ENCODE measurements around the gene TAAR2. TPM values are rescaled to one million over a fixed set of nuclear protein-coding genes. Genes with fewer than 3 reads are reported as not detected.

The TAAR2 gene
- total RNA-seq, 1 experiment from 2014 or later, result not detected

DNA sequence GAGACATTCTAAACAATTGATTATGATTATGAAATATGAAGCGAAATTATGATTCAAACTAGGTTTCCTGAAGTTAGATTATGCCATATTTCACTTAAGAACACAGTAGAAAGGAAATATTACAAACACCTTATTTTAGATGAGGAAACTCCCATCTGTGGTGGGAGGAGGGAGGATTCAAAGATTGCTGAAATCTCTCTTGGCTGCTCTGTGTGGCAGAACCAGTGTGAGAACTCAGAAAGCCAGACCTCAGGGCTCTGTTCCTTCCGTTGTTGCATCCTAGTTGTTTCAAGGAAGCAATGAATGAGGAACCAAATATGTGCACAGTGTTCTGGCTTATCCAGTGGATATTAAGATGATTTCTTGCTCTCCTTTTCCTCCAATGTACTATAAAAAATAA is 36.7 kb downstream of the TAAR2 start:
- no peaks in the 10 kb centered on the region for H3K9me3 ChIP-seq (ENCODE audit: control insufficient read depth in 1 of 2, insufficient read depth in 1 of 2, low read depth in 1 of 2, low read length in 2 of 2)
- ChIA-PET RAD21 (ENCODE audit: low non-redundant PET in 1 of 2, low total read pairs in 2 of 2, uncharacterized antibody in 2 of 2, unreplicated experiment in 2 of 2) (no interaction called here), CTCF (no interaction called here), POLR2A (no interaction called here)
- H3K27ac ChIP-seq (ENCODE audit: low read depth, low read length), result no peak overlapping the region
- no peak for ATAC-seq
- no peaks in the 10 kb centered on the region for H4K20me1 ChIP-seq (ENCODE audit: insufficient read depth)
- H3K9me2 ChIP-seq (ENCODE audit: insufficient read depth), result no peaks in the 10 kb centered on the region
- H3K4me1 ChIP-seq (ENCODE audit: control insufficient read depth in 1 of 2, insufficient read depth in 2 of 2, low read length in 2 of 2), result no peaks in the 10 kb centered on the region
- no TSS peak for BruUV-seq (replicated peaks)
- intact Hi-C loops (cut with micrococcal nuclease), result no loop called here
- TF ChIP-seq EZH2phosphoT487 (IDR thresholded peaks at IDR 0.05; ENCODE audit: borderline replicate concordance), result no peak
- no peak for TF ChIP-seq RAD21 (IDR thresholded peaks at IDR 0.05; ENCODE audit: low read depth)
- no peak for TF ChIP-seq EZH2 (IDR thresholded peaks at IDR 0.05)
- no peak for TF ChIP-seq TCF7L2 (IDR thresholded peaks at IDR 0.05; ENCODE audit: borderline replicate concordance, extremely low read depth, insufficient read depth, insufficient read length)
- no peak for TF ChIP-seq JUND (IDR thresholded peaks at IDR 0.05)
- TF ChIP-seq POLR2AphosphoS5 (IDR thresholded peaks at IDR 0.05; ENCODE audit: low read depth, low read length), result no peak
- TF ChIP-seq CBX3 (IDR thresholded peaks at IDR 0.05; ENCODE audit: low read depth), result no peak
- no peak for TF ChIP-seq ZFX (IDR thresholded peaks at IDR 0.05)
- TF ChIP-seq, protein P1, sequence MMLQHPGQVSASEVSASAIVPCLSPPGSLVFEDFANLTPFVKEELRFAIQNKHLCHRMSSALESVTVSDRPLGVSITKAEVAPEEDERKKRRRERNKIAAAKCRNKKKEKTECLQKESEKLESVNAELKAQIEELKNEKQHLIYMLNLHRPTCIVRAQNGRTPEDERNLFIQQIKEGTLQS (IDR thresholded peaks at IDR 0.05), result no peak
- no peak for TF ChIP-seq POLR2A (IDR thresholded peaks at IDR 0.05; ENCODE audit: borderline replicate concordance, extremely low read depth, insufficient read depth, insufficient read length)
- no peak for TF ChIP-seq CEBPB (IDR thresholded peaks at IDR 0.05; ENCODE audit: low read depth)
- TF ChIP-seq ELF1 (IDR thresholded peaks at IDR 0.05; ENCODE audit: borderline replicate concordance, low read depth), result no peak
- no peak for TF ChIP-seq EGR1 (IDR thresholded peaks at IDR 0.05; ENCODE audit: low read depth)
- TF ChIP-seq, protein P2, sequence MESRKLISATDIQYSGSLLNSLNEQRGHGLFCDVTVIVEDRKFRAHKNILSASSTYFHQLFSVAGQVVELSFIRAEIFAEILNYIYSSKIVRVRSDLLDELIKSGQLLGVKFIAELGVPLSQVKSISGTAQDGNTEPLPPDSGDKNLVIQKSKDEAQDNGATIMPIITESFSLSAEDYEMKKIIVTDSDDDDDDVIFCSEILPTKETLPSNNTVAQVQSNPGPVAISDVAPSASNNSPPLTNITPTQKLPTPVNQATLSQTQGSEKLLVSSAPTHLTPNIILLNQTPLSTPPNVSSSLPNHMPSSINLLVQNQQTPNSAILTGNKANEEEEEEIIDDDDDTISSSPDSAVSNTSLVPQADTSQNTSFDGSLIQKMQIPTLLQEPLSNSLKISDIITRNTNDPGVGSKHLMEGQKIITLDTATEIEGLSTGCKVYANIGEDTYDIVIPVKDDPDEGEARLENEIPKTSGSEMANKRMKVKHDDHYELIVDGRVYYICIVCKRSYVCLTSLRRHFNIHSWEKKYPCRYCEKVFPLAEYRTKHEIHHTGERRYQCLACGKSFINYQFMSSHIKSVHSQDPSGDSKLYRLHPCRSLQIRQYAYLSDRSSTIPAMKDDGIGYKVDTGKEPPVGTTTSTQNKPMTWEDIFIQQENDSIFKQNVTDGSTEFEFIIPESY (IDR thresholded peaks at IDR 0.05; ENCODE audit: extremely low read depth, insufficient replicate concordance, low read length), result no peak
- no peak for TF ChIP-seq SIN3A (IDR thresholded peaks at IDR 0.05; ENCODE audit: low read depth)
- TF ChIP-seq, protein P3, sequence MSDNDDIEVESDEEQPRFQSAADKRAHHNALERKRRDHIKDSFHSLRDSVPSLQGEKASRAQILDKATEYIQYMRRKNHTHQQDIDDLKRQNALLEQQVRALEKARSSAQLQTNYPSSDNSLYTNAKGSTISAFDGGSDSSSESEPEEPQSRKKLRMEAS (IDR thresholded peaks at IDR 0.05), result no peak
- TF ChIP-seq YY1 (IDR thresholded peaks at IDR 0.05; ENCODE audit: extremely low read depth, insufficient replicate concordance, low read depth, low read length), result no peak
- H3K27me3 ChIP-seq (ENCODE audit: insufficient read depth, low read length), result no peaks in the 10 kb centered on the region
- H3K36me3 ChIP-seq (ENCODE audit: control insufficient read depth in 1 of 2, insufficient read depth in 2 of 2, low read length in 2 of 2), result no peaks in the 10 kb centered on the region
- no peak overlapping the region for H3K4me2 ChIP-seq (ENCODE audit: low read length)
- no peaks in the 10 kb centered on the region for H3K79me2 ChIP-seq (ENCODE audit: insufficient read depth, low read length)
- no peak overlapping the region for H3K9ac ChIP-seq (ENCODE audit: low read length)
- H3K4me3 ChIP-seq (replicated peaks in 1 of 2; ENCODE audit: low read depth in 1 of 2, low read length in 2 of 2), result no peak overlapping the region
- no peak overlapping the region for H2AFZ ChIP-seq (ENCODE audit: low read depth, low read length, poor library complexity, severe bottlenecking)
- DNase-seq (ENCODE audit: low read depth, low spot score), result no peak
